ENCODE data around the gene ESRRG.

Gene ESRRG

GRCh38 chr1:216726435-216726834 lies 3.2 kb upstream of the ESRRG start:
- TF ChIP-seq CTCF (IDR thresholded peaks at IDR 0.05; ENCODE audit: poor library complexity, severe bottlenecking), result no peak
- Histone ChIP-seq H3K27me3 (ENCODE audit: insufficient read depth, poor library complexity, severe bottlenecking) (peaks cover 34% of the 10 kb centered on the region), H3K4me3 (ENCODE audit: severe bottlenecking) (no peak overlapping the region), H3K9me3 (ENCODE audit: severe bottlenecking) (no peaks in the 10 kb centered on the region), H3K36me3 (ENCODE audit: low read depth) (no peaks in the 10 kb centered on the region), H3K4me1 (ENCODE audit: insufficient read depth, poor library complexity, severe bottlenecking) (no peaks in the 10 kb centered on the region), H3K27ac (ENCODE audit: poor library complexity, severe bottlenecking) (no peak overlapping the region)
- no peak for ATAC-seq (ENCODE audit: low read depth)
- no peak for DNase-seq (ENCODE audit: low spot score)

- no peak overlapping the region for H3K4me3 ChIP-seq (ENCODE audit: severe bottlenecking)
- ATAC-seq (ENCODE audit: low read depth) (no peak), DNase-seq (ENCODE audit: low spot score) (no peak)
- no peaks in the 10 kb centered on the region for H3K9me3 ChIP-seq (ENCODE audit: severe bottlenecking)
- H3K27me3 ChIP-seq (ENCODE audit: insufficient read depth, poor library complexity, severe bottlenecking), result peaks cover 43% of the 10 kb centered on the region
- no peak overlapping the region for H3K27ac ChIP-seq (ENCODE audit: poor library complexity, severe bottlenecking)
- no peaks in the 10 kb centered on the region for H3K4me1 ChIP-seq (ENCODE audit: insufficient read depth, poor library complexity, severe bottlenecking)
- TF ChIP-seq CTCF (IDR thresholded peaks at IDR 0.05; ENCODE audit: poor library complexity, severe bottlenecking), result no peak
- no peaks in the 10 kb centered on the region for H3K36me3 ChIP-seq (ENCODE audit: low read depth)
These were observed 408 bp downstream of the ESRRG start for GRCh38 chr1:216722821-216723220.

- TF ChIP-seq CTCF (IDR thresholded peaks at IDR 0.05; ENCODE audit: poor library complexity, severe bottlenecking), result no peak
- DNase-seq (ENCODE audit: low spot score) (no peak), ATAC-seq (ENCODE audit: low read depth) (no peak)
- Histone ChIP-seq H3K27ac (ENCODE audit: poor library complexity, severe bottlenecking) (no peak overlapping the region), H3K4me1 (ENCODE audit: insufficient read depth, poor library complexity, severe bottlenecking) (no peaks in the 10 kb centered on the region), H3K4me3 (ENCODE audit: severe bottlenecking) (no peak overlapping the region), H3K9me3 (ENCODE audit: severe bottlenecking) (no peaks in the 10 kb centered on the region), H3K27me3 (ENCODE audit: insufficient read depth, poor library complexity, severe bottlenecking) (peaks cover 43% of the 10 kb centered on the region), H3K36me3 (ENCODE audit: low read depth) (no peaks in the 10 kb centered on the region)
These were observed 1.4 kb downstream of the ESRRG start for GRCh38 chr1:216721863-216722262.

GRCh38 chr1:216721062-216721461 lies 2.2 kb downstream of the ESRRG start:
- Histone ChIP-seq H3K9me3 (ENCODE audit: severe bottlenecking) (no peaks in the 10 kb centered on the region), H3K27ac (ENCODE audit: poor library complexity, severe bottlenecking) (no peak overlapping the region), H3K36me3 (ENCODE audit: low read depth) (no peaks in the 10 kb centered on the region), H3K4me3 (ENCODE audit: severe bottlenecking) (no peak overlapping the region), H3K27me3 (ENCODE audit: insufficient read depth, poor library complexity, severe bottlenecking) (peaks cover 43% of the 10 kb centered on the region), H3K4me1 (ENCODE audit: insufficient read depth, poor library complexity, severe bottlenecking) (no peaks in the 10 kb centered on the region)
- DNase-seq (ENCODE audit: low spot score) (no peak), ATAC-seq (ENCODE audit: low read depth) (no peak)
- TF ChIP-seq CTCF (IDR thresholded peaks at IDR 0.05; ENCODE audit: poor library complexity, severe bottlenecking), result no peak

GRCh38 chr1:216711712-216712111 lies 11.5 kb downstream of the ESRRG start:
- Histone ChIP-seq H3K4me3 (ENCODE audit: severe bottlenecking) (no peak overlapping the region), H3K27ac (ENCODE audit: poor library complexity, severe bottlenecking) (no peak overlapping the region), H3K27me3 (ENCODE audit: insufficient read depth, poor library complexity, severe bottlenecking) (no peaks in the 10 kb centered on the region), H3K9me3 (ENCODE audit: severe bottlenecking) (no peaks in the 10 kb centered on the region), H3K36me3 (ENCODE audit: low read depth) (no peaks in the 10 kb centered on the region), H3K4me1 (ENCODE audit: insufficient read depth, poor library complexity, severe bottlenecking) (no peaks in the 10 kb centered on the region)
- TF ChIP-seq CTCF (IDR thresholded peaks at IDR 0.05; ENCODE audit: poor library complexity, severe bottlenecking), result no peak
- no peak for ATAC-seq (ENCODE audit: low read depth)
- DNase-seq (ENCODE audit: low spot score), result no peak

All from RWPE2 (cell line).